ENCODE measurements around the gene RITA1. TPM values are rescaled to one million over a fixed set of nuclear protein-coding genes. Genes with fewer than 3 reads are reported as not detected.

RITA1 gene
- total RNA-seq, 1 donor from 2014 or later: 8.4 TPM

- DNase-seq: no peak
Observed at GRCh38 chr12:113230315-113231234, 45.1 kb downstream of the RITA1 start.

GRCh38 chr12:113231235-113232088 is 45.9 kb downstream of the RITA1 start:
- DNase-seq: no peak

GRCh38 chr12:113232089-113232839 is 46.7 kb downstream of the RITA1 start:
- DNase-seq: no peak

- DNase-seq: peak; percentile 67
Observed at GRCh38 chr12:113232840-113233585, 47.5 kb downstream of the RITA1 start.

- no peak for DNase-seq
Observed at GRCh38 chr12:113233967-113234366, 48.4 kb downstream of the RITA1 start.

- no peak for DNase-seq
Observed at GRCh38 chr12:113234483-113234882, 49.0 kb downstream of the RITA1 start.

GRCh38 chr12:113235976-113236375 is 50.5 kb downstream of the RITA1 start:
- DNase-seq: no peak

GRCh38 chr12:113236539-113237399 is 51.2 kb downstream of the RITA1 start:
- no peak for DNase-seq

- DNase-seq: no peak
Observed at GRCh38 chr12:113237748-113238147, 52.2 kb downstream of the RITA1 start.

GRCh38 chr12:113238309-113238708 is 52.8 kb downstream of the RITA1 start:
- DNase-seq: no peak

GRCh38 chr12:113239288-113239771 is 53.8 kb downstream of the RITA1 start:
- no peak for DNase-seq

GRCh38 chr12:113239811-113240331 is 54.4 kb downstream of the RITA1 start:
- no peak for DNase-seq

GRCh38 chr12:113240395-113240794 is 54.9 kb downstream of the RITA1 start:
- DNase-seq: no peak

- no peak for DNase-seq
Observed at GRCh38 chr12:113241191-113242025, 55.9 kb downstream of the RITA1 start.

Small RNA genes lying within 50 kb of the gene (small RNA-seq; reads per million reads assigned to genes)
- gene MIR7106 (not detected), gene RF00019 (not detected)

Other genes with a start within 250 kb of the RITA1 start
- 1.6 TPM for gene OAS3, start 247.2 kb upstream of the RITA1 start, total RNA-seq
- gene OAS2, start 207.2 kb upstream of the RITA1 start, total RNA-seq: 2.0 TPM
- gene DTX1, start 129.0 kb upstream of the RITA1 start, total RNA-seq: 16.2 TPM
- gene RASAL1, start 50.0 kb upstream of the RITA1 start, total RNA-seq: 2.5 TPM
- 0.62 TPM for gene CFAP73, start 36.0 kb upstream of the RITA1 start, total RNA-seq
- 12.0 TPM for gene DDX54, start 243 bp upstream of the RITA1 start, total RNA-seq
- gene TPCN1, start 35.7 kb downstream of the RITA1 start, total RNA-seq: 4.7 TPM
- gene SLC8B1, start 149.4 kb downstream of the RITA1 start, total RNA-seq: 5.0 TPM
- gene PLBD2, start 172.9 kb downstream of the RITA1 start, total RNA-seq: 8.9 TPM
- 0.62 TPM for gene SDS, start 218.2 kb downstream of the RITA1 start, total RNA-seq
- gene SDSL, start 236.7 kb downstream of the RITA1 start, total RNA-seq: 1.6 TPM

All from occipital lobe (tissue), 3 donors.